Measurements from ENCODE around the gene SLC9A3. TPM values are rescaled to one million over a fixed set of nuclear protein-coding genes. Genes with fewer than 3 reads are reported as not detected.
A peak's percentile ranks its signal among the peaks of the same experiment; 100 is the strongest.

Gene SLC9A3
- total RNA-seq, 4 donors from 2014 or later, result 0.29 to 3.9 (median 2.6) TPM

- no peaks in the 10 kb centered on the region for H3K27me3 ChIP-seq
- no peaks in the 10 kb centered on the region for H3K9me3 ChIP-seq
- H3K36me3 ChIP-seq, result no peaks in the 10 kb centered on the region
Measured at GRCh38 chr5:464446-464842, 59.8 kb downstream of the SLC9A3 start.

GRCh38 chr5:463952-464351, 60.3 kb downstream of the SLC9A3 start:
- H3K36me3 ChIP-seq, result no peaks in the 10 kb centered on the region
- intact Hi-C loops (cut with DNase I; ENCODE audit: low total_unique reads), result no loop called here
- H3K9me3 ChIP-seq, result no peaks in the 10 kb centered on the region
- H3K27me3 ChIP-seq, result no peaks in the 10 kb centered on the region
- no peak overlapping the region for H3K27ac ChIP-seq
- no peaks in the 10 kb centered on the region for H3K4me1 ChIP-seq
- TF ChIP-seq POLR2A (IDR thresholded peaks at IDR 0.05) (no peak), CTCF (IDR thresholded peaks at IDR 0.05) (no peak)
- no peak overlapping the region for H3K4me3 ChIP-seq
- DNase-seq, result no peak

More at GRCh38 chr5:464446-464842, 59.8 kb downstream of the SLC9A3 start:
- no peak for TF ChIP-seq CTCF (IDR thresholded peaks at IDR 0.05)
- Histone ChIP-seq H3K4me1 (no peaks in the 10 kb centered on the region), H3K4me3 (no peak overlapping the region), H3K27ac (no peak overlapping the region)
- peak in 1 of 2 donors; percentile 13 for DNase-seq
- intact Hi-C loops (cut with DNase I; ENCODE audit: low total_unique reads), result no loop called here

- H3K36me3 ChIP-seq, result no peaks in the 10 kb centered on the region
- H3K4me1 ChIP-seq, result no peaks in the 10 kb centered on the region
- no peaks in the 10 kb centered on the region for H3K9me3 ChIP-seq
- H3K27ac ChIP-seq, result no peak overlapping the region
- TF ChIP-seq POLR2A (IDR thresholded peaks at IDR 0.05), result no peak
- no peak for TF ChIP-seq CTCF (IDR thresholded peaks at IDR 0.05)
- peak in 1 of 2 donors; percentile 4 for DNase-seq
- H3K4me3 ChIP-seq, result no peak overlapping the region
- intact Hi-C loops (cut with DNase I; ENCODE audit: low total_unique reads), result no loop called here
- H3K27me3 ChIP-seq, result no peaks in the 10 kb centered on the region
Measured at GRCh38 chr5:463301-463700, 60.9 kb downstream of the SLC9A3 start.

- intact Hi-C loops (cut with DNase I; ENCODE audit: low total_unique reads), result no loop called here
- Histone ChIP-seq H3K36me3 (no peaks in the 10 kb centered on the region), H3K4me3 (no peak overlapping the region), H3K4me1 (no peaks in the 10 kb centered on the region), H3K9me3 (no peaks in the 10 kb centered on the region), H3K27ac (no peak overlapping the region), H3K27me3 (no peaks in the 10 kb centered on the region)
- DNase-seq, result peak; percentile 5 to 7
- TF ChIP-seq POLR2A (IDR thresholded peaks at IDR 0.05) (no peak), CTCF (IDR thresholded peaks at IDR 0.05) (no peak)
Measured at GRCh38 chr5:462051-462481, 62.2 kb downstream of the SLC9A3 start.

GRCh38 chr5:460273-460625, 64.0 kb downstream of the SLC9A3 start:
- DNase-seq, result peak in 1 of 2 donors; percentile 13
- no peak overlapping the region for H3K4me3 ChIP-seq
- H3K9me3 ChIP-seq, result no peaks in the 10 kb centered on the region
- no peak overlapping the region for H3K27ac ChIP-seq
- H3K4me1 ChIP-seq, result no peaks in the 10 kb centered on the region
- intact Hi-C loops (cut with DNase I; ENCODE audit: low total_unique reads), result no loop called here
- H3K27me3 ChIP-seq, result no peaks in the 10 kb centered on the region
- no peaks in the 10 kb centered on the region for H3K36me3 ChIP-seq
- TF ChIP-seq POLR2A (IDR thresholded peaks at IDR 0.05), result no peak
- no peak for TF ChIP-seq CTCF (IDR thresholded peaks at IDR 0.05)

Measured in uterus (tissue), 4 donors.